ENCODE measurements around the gene MEIS1. TPM values are rescaled to one million over a fixed set of nuclear protein-coding genes. Genes with fewer than 3 reads are reported as not detected.

Gene MEIS1
- total and polyA plus RNA-seq, 2 donors (not counting 1 experiment from before 2014, with no cell fraction given) = 0.03 TPM; not detected in 1

DNA sequence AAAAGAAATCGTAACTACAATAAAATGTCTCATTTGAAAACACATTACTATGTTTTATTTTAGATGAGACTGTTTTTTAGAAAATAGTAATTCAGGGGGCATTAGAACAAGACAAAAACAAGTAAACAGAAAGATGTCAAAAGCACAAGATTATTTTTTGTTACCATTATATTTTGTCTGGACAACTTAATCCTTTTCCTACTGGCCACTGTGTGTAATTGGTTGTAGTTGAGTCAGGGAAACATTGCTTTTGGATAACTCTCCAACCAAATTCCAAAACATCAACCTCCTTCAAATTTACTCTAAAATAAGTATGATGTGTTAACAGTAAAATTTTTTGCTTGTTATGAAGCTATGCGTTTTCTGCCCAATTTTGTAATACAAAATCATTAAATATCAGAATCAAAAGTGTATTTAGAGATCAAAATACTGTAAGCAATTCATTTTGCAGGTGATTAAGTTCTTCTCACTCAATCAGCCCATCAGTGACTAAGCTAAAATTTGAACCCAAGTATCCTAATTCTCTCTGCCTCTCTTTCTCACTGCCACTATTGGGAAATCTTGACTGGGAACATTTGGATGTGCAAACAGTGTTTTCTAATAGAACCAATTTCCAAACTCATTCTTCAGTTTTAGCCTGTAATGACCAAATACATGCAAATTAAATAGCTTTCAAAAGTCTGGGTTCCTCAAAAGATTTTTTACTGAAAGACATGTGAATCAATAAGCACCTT lies 11.4 kb upstream of the MEIS1 start:
- no peaks in the 10 kb centered on the region for H3K79me2 ChIP-seq (ENCODE audit: control insufficient read depth, insufficient read depth, low read length)
- H2AFZ ChIP-seq (ENCODE audit: insufficient read depth, low read depth, low read length, poor library complexity, severe bottlenecking) = no peak overlapping the region
- DNase-seq = no peak
- ATAC-seq (ENCODE audit: low read depth) = no peak
- intact Hi-C loops (cut with micrococcal nuclease) = no loop called here
- no CpG with 5 or more reads among the region's 2 CpGs for WGBS (ENCODE audit: insufficient coverage)
- H3K36me3 ChIP-seq (replicated peaks in 1 of 2; ENCODE audit: control extremely low read depth in 1 of 2, control insufficient read depth in 1 of 2, extremely low read depth in 1 of 2, insufficient read depth in 2 of 2, low read length in 1 of 2) = no peaks in the 10 kb centered on the region
- H3K4me1 ChIP-seq (ENCODE audit: control insufficient read depth in 2 of 2, insufficient read depth in 2 of 2, low read length in 2 of 2) = no peaks in the 10 kb centered on the region
- no peak overlapping the region for H3K27ac ChIP-seq (ENCODE audit: low read length in 2 of 2)
- no peaks in the 10 kb centered on the region for H4K20me1 ChIP-seq (ENCODE audit: control insufficient read depth, insufficient read depth, low read length, poor library complexity, severe bottlenecking)
- no peak overlapping the region for H3K4me3 ChIP-seq (ENCODE audit: control extremely low read depth in 1 of 5, extremely low read depth in 1 of 5, insufficient read depth in 1 of 5, low read depth in 2 of 5, low read length in 4 of 5)
- H3K9ac ChIP-seq (ENCODE audit: low read length) = no peak overlapping the region
- H3K9me3 ChIP-seq (ENCODE audit: control extremely low read depth in 1 of 3, control insufficient read depth in 2 of 3, insufficient read depth in 1 of 3, low read length in 2 of 3) = no peaks in the 10 kb centered on the region
- H3K27me3 Mint-ChIP-seq = peaks cover 45% of the 10 kb centered on the region
- no peaks in the 10 kb centered on the region for H3K4me1 Mint-ChIP-seq
- H3K27me3 ChIP-seq (replicated peaks in 1 of 4; ENCODE audit: control extremely low read depth in 1 of 4, control insufficient read depth in 3 of 4, insufficient read depth in 4 of 4, low read length in 3 of 4) = peaks cover 0 to 17% (median 7%) of the 10 kb centered on the region in 4 experiments
- TF ChIP-seq EZH2 (IDR thresholded peaks at IDR 0.05; ENCODE audit: borderline replicate concordance, insufficient read depth, low read depth, low read length, poor library complexity, severe bottlenecking) = no peak
- TF ChIP-seq, protein P1, sequence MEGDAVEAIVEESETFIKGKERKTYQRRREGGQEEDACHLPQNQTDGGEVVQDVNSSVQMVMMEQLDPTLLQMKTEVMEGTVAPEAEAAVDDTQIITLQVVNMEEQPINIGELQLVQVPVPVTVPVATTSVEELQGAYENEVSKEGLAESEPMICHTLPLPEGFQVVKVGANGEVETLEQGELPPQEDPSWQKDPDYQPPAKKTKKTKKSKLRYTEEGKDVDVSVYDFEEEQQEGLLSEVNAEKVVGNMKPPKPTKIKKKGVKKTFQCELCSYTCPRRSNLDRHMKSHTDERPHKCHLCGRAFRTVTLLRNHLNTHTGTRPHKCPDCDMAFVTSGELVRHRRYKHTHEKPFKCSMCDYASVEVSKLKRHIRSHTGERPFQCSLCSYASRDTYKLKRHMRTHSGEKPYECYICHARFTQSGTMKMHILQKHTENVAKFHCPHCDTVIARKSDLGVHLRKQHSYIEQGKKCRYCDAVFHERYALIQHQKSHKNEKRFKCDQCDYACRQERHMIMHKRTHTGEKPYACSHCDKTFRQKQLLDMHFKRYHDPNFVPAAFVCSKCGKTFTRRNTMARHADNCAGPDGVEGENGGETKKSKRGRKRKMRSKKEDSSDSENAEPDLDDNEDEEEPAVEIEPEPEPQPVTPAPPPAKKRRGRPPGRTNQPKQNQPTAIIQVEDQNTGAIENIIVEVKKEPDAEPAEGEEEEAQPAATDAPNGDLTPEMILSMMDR (IDR thresholded peaks at IDR 0.05) = no peak
- H3K9me3 Mint-ChIP-seq (ENCODE audit: insufficient read depth) = no peaks in the 10 kb centered on the region
- ChIA-PET POLR2A (no interaction called here), CTCF (no interaction called here)
- H3K27ac Mint-ChIP-seq = no peak overlapping the region
- H3K4me3 Mint-ChIP-seq = no peak overlapping the region
- no peak overlapping the region for H3K4me2 ChIP-seq (replicated peaks; ENCODE audit: low read depth, low read length, poor library complexity, severe bottlenecking)

Data from B cell (primary cell).